ENCODE data around the gene CDK15. TPM values are rescaled to one million over a fixed set of nuclear protein-coding genes. Genes with fewer than 3 reads are reported as not detected.

The CDK15 gene
- total RNA-seq, 1 donor from 2014 or later: 0.70 TPM

DNA sequence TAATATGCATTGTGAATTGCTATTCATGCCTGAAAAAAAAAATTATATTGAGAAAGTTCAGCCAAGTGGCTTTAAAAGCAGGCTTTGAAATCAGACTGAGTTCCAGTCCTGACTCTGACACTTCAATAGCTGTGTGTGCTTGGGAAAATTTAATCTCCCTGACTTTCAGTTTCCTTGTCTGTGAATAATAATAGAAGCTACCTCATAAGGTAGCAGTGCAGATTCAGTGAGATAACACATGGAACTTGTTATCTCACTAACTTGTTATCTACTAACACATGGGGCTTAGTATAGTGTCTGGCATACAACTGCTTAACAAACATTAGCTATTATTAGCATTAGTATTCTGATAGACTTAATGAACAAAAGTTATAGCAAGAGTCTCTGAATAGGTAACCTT lies 40.5 kb upstream of the CDK15 start:
- H3K9me3 Mint-ChIP-seq (ENCODE audit: unreplicated experiment): no peaks in the 10 kb centered on the region
- H3K27me3 Mint-ChIP-seq (ENCODE audit: unreplicated experiment): no peaks in the 10 kb centered on the region
- no peak for TF ChIP-seq CTCF (IDR thresholded peaks at IDR 0.05)
- peaks cover 20% of the 10 kb centered on the region for H3K4me1 Mint-ChIP-seq (ENCODE audit: unreplicated experiment)
- no peak for DNase-seq (ENCODE audit: extremely low spot score, unreplicated experiment)
- no peak overlapping the region for H3K4me3 Mint-ChIP-seq (ENCODE audit: unreplicated experiment)
- H3K36me3 Mint-ChIP-seq (ENCODE audit: unreplicated experiment): peaks cover 23% of the 10 kb centered on the region
- H3K27ac Mint-ChIP-seq (ENCODE audit: unreplicated experiment): no peak overlapping the region

GRCh38 chr2:201768918-201769317 lies 37.4 kb upstream of the CDK15 start:
- TF ChIP-seq CTCF (IDR thresholded peaks at IDR 0.05): no peak
- Mint-ChIP-seq H3K9me3 (ENCODE audit: unreplicated experiment) (no peaks in the 10 kb centered on the region), H3K4me3 (ENCODE audit: unreplicated experiment) (no peak overlapping the region), H3K4me1 (ENCODE audit: unreplicated experiment) (peaks cover 35% of the 10 kb centered on the region), H3K36me3 (ENCODE audit: unreplicated experiment) (peaks cover 11% of the 10 kb centered on the region), H3K27me3 (ENCODE audit: unreplicated experiment) (no peaks in the 10 kb centered on the region), H3K27ac (ENCODE audit: unreplicated experiment) (peak overlapping the region; percentile 33)
- DNase-seq (ENCODE audit: extremely low spot score, unreplicated experiment): no peak

DNA sequence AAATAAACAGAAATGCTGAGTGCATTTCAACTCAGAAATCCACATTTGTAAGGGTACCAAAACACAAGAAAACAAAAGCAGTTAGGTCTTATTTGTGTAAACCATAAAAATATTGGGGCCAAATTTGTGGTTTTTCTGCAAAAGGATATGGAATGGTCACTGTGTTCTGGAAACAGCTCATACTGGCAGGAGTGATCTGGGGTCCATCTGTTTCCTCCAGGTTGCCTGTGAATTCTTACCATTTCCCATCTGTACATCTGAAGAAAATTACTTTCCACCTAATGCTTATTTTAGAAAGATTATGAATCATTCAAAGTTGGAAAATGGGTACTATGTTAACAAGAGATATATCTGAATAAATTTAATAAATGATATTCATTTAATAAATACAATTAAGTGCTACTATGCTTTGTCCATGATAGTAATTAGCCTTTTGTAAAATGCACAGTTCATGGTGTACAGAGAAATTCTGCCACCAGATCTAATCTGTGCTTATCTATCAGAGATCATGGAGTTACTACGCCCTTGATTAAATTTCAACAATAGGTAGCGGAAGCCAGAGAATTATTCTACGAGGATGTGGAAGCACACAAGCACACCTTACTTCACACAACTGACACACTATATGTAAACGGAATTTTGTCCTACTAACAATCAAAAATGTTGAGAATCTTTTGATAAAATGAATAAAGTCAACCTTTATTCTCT lies 36.5 kb upstream of the CDK15 start:
- Mint-ChIP-seq H3K4me1 (ENCODE audit: unreplicated experiment) (peaks cover 44% of the 10 kb centered on the region), H3K27ac (ENCODE audit: unreplicated experiment) (no peak overlapping the region), H3K4me3 (ENCODE audit: unreplicated experiment) (no peak overlapping the region)

GRCh38 chr2:201773990-201774389 lies 32.3 kb upstream of the CDK15 start:
- no peak for TF ChIP-seq CTCF (IDR thresholded peaks at IDR 0.05)
- H3K27me3 Mint-ChIP-seq (ENCODE audit: unreplicated experiment): no peaks in the 10 kb centered on the region
- H3K4me1 Mint-ChIP-seq (ENCODE audit: unreplicated experiment): peaks cover 70% of the 10 kb centered on the region
- peaks cover 2% of the 10 kb centered on the region for H3K36me3 Mint-ChIP-seq (ENCODE audit: unreplicated experiment)
- H3K4me3 Mint-ChIP-seq (ENCODE audit: unreplicated experiment): no peak overlapping the region
- H3K9me3 Mint-ChIP-seq (ENCODE audit: unreplicated experiment): no peaks in the 10 kb centered on the region
- no peak for DNase-seq (ENCODE audit: extremely low spot score, unreplicated experiment)
- H3K27ac Mint-ChIP-seq (ENCODE audit: unreplicated experiment): no peak overlapping the region

More for the DNA sequence above, 36.5 kb upstream of the CDK15 start:
- no peaks in the 10 kb centered on the region for H3K9me3 Mint-ChIP-seq (ENCODE audit: unreplicated experiment)
- TF ChIP-seq CTCF (IDR thresholded peaks at IDR 0.05): no peak
- H3K27me3 Mint-ChIP-seq (ENCODE audit: unreplicated experiment): no peaks in the 10 kb centered on the region
- DNase-seq (ENCODE audit: extremely low spot score, unreplicated experiment): no peak
- peaks cover 9% of the 10 kb centered on the region for H3K36me3 Mint-ChIP-seq (ENCODE audit: unreplicated experiment)

DNA sequence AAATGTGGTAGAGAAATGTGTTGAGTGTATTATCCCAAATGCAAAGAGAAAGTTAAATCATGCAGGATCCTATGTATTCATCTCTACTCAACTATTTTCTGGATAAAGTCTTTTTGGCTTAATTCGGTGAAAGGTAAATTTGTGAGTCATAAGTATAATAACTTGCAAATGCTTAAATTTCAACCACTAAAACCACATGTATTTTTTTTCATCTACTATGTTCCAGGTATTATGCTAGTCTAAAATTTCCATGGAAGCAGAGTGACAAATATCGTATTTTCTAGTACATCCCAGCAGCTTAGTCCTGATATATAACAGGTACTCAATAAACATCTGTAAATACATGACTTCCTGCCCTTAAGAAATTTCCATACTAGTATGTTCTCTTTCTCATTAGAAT lies 31.8 kb upstream of the CDK15 start:
- no peak for TF ChIP-seq CTCF (IDR thresholded peaks at IDR 0.05)
- Mint-ChIP-seq H3K4me3 (ENCODE audit: unreplicated experiment) (no peak overlapping the region), H3K27ac (ENCODE audit: unreplicated experiment) (no peak overlapping the region), H3K36me3 (ENCODE audit: unreplicated experiment) (peaks cover 2% of the 10 kb centered on the region), H3K27me3 (ENCODE audit: unreplicated experiment) (no peaks in the 10 kb centered on the region), H3K9me3 (ENCODE audit: unreplicated experiment) (no peaks in the 10 kb centered on the region), H3K4me1 (ENCODE audit: unreplicated experiment) (peaks cover 70% of the 10 kb centered on the region)
- no peak for DNase-seq (ENCODE audit: extremely low spot score, unreplicated experiment)
